ENCODE measurements around the gene SPATA18.
"Not testable (repeated sequence)": the region's sequence is repeated elsewhere in the genome, so short reads cannot be mapped to it uniquely, and the experiment has no call there.

Gene SPATA18

GRCh38 chr4:52106191-52106590 lies 55.1 kb downstream of the SPATA18 start:
- DNase-seq (ENCODE audit: low read depth) = no peak

GRCh38 chr4:52106660-52107059 lies 55.6 kb downstream of the SPATA18 start:
- DNase-seq (ENCODE audit: low read depth) = no peak

GRCh38 chr4:52107336-52107735 lies 56.2 kb downstream of the SPATA18 start:
- DNase-seq (ENCODE audit: low read depth) = no peak

- no peak for DNase-seq (ENCODE audit: low read depth)
Observed at GRCh38 chr4:52107745-52108144, 56.6 kb downstream of the SPATA18 start.

GRCh38 chr4:52110171-52110570 lies 59.1 kb downstream of the SPATA18 start:
- DNase-seq (ENCODE audit: low read depth) = no peak

GRCh38 chr4:52111995-52112394 lies 60.9 kb downstream of the SPATA18 start:
- no peak for DNase-seq (ENCODE audit: low read depth)

GRCh38 chr4:52112411-52112810 lies 61.3 kb downstream of the SPATA18 start:
- DNase-seq (ENCODE audit: low read depth) = no peak

- no peak for DNase-seq (ENCODE audit: low read depth)
Observed at GRCh38 chr4:52116641-52117040, 65.5 kb downstream of the SPATA18 start.

- DNase-seq (ENCODE audit: low read depth) = no peak
Observed at GRCh38 chr4:52126226-52126625, 75.1 kb downstream of the SPATA18 start.

- no peak for DNase-seq (ENCODE audit: low read depth)
Observed at GRCh38 chr4:52126966-52127365, 75.9 kb downstream of the SPATA18 start.

- DNase-seq (ENCODE audit: low read depth) = no peak
Observed at GRCh38 chr4:52135171-52135570, 84.1 kb downstream of the SPATA18 start.

- DNase-seq (ENCODE audit: low read depth) = not testable (repeated sequence)
Observed at GRCh38 chr4:52137152-52137551, 86.0 kb downstream of the SPATA18 start.

GRCh38 chr4:52142816-52143215 lies 91.7 kb downstream of the SPATA18 start:
- no peak for DNase-seq (ENCODE audit: low read depth)

- no peak for DNase-seq (ENCODE audit: low read depth)
Observed at GRCh38 chr4:52143815-52144214, 92.7 kb downstream of the SPATA18 start.

- DNase-seq (ENCODE audit: low read depth) = no peak
Observed at GRCh38 chr4:52144372-52144771, 93.3 kb downstream of the SPATA18 start.

Data from stimulated activated CD8-positive, alpha-beta memory T cell treated with anti-CD3 and anti-CD28 coated beads, Interleukin-15, amount 100 ng/mL, for 1 hour (primary cell).